ENCODE data around the gene HOXB9.

HOXB9 gene

DNA sequence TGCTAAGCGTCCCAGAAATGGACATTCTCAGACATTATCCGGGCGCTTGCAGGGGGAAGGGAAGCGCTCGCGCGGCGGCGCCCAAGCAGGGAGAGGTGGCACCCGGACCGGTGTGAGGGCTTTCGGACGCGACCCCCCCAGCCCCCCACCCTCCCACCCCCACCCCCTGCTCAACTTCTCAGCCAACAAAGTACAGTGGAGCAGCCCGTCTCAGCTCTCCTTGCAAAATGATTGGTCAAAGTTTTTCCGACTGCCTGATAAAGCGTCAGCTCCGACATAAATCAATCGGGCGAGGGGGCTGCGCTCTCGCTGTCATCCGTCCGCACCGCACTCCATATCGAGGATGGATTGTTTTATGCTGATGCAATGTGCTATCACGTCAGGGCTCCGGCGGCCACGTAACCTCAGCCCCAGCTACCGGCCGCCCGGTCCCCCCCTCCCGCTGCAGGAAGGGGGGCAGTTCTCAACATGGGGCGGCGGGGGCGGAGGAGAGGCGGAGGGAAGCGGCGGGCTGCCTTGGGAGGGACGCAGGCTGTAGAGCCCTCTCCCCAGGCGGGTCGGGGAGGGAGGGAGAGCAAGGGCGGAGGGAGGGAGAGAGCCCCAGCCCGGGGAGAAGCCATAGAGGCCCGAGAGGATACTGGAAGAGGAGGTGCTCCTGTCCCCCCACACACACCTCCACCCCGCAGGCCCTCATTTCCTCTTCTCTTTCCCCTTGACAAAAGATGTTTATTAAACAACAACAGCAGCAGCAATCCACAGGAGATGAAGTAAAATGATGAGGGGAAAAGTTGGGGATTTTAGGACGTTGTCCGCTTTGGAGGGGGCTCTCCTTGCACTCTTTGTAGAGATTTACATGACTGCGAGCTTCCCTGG lies at the start of gene HOXB9:
Gene HOXB9, minus strand, starts transcription at position 114 of the 873 bp plus-strand sequence. Its CDS starts 89 bp downstream, at position 25.
- DNase-seq (ENCODE audit: low spot score), result no peak

DNA sequence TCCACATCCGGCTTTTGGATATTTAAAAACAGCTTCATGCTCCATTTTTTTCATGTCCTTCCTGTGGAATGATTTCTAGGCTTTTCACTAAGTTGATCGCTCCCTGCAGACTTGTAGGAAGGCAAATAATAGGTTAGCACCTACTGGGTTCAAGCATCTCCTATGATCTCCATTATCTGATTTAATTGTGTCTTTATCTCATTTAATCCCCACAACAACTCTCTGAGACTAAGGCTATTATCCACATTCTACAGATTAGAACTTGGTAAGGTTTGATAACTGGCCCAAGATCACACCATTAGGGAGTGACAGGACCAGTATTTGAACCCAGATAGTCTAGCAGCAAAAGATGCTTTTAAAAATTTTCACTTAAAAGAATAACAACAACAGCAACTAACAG lies 46.2 kb upstream of the HOXB9 start:
- no peak for DNase-seq (ENCODE audit: low spot score)

DNA sequence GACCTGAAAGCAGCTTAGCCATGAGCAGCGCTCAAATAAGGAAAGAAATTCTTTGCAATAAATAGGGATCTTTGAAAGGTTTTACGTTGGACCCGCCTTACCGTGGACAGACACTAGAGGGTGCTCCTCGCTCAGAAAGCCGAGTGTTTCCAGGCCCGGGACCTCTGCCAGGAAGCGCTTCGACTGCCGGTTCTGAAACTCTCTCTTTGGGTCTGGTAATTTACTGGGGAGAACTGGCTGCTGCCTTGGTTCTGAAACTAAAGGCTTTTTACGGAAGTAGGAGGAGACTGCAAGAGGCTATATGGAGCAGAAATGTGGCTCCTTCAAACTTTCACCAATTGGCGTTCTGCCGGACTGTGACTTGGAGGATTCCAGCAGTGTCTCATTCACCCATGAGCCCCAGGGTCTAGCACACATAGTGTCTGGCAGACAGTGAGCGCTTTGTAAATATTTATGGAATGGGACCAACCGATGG lies 45.6 kb upstream of the HOXB9 start:
- peak; percentile 88 for DNase-seq (ENCODE audit: low spot score)

GRCh38 chr17:48663134-48663924 lies 37.2 kb upstream of the HOXB9 start:
- no peak for DNase-seq (ENCODE audit: low spot score)

GRCh38 chr17:48655913-48656312 lies 29.8 kb upstream of the HOXB9 start:
- no peak for DNase-seq (ENCODE audit: low spot score)

GRCh38 chr17:48649741-48650140 lies 23.6 kb upstream of the HOXB9 start:
- DNase-seq (ENCODE audit: low spot score), result no peak

GRCh38 chr17:48647963-48648245 lies 21.7 kb upstream of the HOXB9 start:
- DNase-seq (ENCODE audit: low spot score), result no peak

GRCh38 chr17:48647103-48647962 lies 21.2 kb upstream of the HOXB9 start:
- DNase-seq (ENCODE audit: low spot score), result peak; percentile 37

DNA sequence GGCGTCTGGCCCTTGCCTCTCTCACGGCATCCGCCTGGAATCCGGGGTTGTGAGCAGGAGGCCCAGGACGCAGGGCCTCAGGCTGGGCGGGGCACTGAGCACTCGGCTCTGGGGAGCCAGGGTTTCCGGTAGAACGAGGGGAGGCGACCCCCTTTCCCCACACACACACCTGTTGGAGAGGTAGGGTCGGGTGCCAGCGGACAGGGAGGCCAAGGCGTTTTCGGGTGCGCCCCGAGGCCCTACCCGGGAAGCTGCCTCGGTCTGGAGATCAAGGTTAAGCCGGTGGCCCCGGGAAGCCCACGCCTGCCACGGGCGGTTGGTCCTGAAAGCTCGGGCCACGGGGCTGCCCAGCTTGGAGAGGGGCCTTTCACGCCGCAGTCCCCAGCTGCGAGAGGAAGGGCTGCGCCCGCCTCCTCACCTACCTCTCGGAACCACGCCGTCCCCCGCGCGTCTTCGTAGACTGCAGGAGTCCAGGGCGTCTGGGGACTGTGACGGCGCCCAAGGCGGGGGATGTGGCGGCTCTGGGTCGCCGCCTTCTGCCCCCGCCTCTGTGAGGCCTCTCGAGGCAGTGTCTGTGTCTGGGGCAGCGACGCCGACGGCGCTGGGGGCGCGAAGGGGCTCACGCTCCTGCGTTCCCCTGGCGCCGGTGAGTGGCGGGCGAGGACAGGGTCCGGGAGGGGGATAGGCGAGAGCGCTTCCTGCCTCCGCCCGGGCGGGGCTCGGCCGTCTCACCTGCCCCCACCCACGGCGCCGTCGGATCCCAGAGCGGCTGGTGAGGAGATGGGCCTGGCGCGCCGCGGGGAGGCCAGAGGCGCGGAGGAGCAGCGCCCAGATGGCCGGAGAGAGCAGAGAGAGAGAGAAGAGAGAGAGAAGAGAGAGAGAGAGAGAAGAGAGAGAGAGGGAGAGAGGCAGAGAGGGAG lies 20.3 kb upstream of the HOXB9 start:
- DNase-seq (ENCODE audit: low spot score), result no peak

- no peak for DNase-seq (ENCODE audit: low spot score)
Measured at GRCh38 chr17:48645639-48646182, 19.6 kb upstream of the HOXB9 start.

GRCh38 chr17:48644910-48645557 lies 18.9 kb upstream of the HOXB9 start:
- no peak for DNase-seq (ENCODE audit: low spot score)

DNA sequence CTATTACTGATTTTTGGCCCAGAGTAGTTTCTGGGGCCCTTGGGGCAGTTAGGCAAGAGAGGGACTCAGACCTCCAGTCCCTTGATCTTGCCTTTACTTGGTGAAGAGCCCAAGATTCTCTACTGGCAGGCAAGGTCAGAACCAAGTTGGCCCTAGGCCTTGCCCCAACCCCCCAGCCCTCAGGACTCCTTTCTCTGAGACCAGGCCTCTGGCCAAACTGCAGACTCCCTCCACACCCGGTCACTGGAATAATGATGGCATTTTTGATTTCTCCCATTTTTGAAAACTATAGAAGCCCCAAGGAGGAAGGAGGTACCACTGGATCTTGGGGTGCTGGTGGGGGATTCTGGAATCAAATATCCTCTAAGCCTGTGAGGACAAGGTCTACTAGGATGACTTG lies 18.0 kb upstream of the HOXB9 start:
- DNase-seq (ENCODE audit: low spot score), result no peak

DNA sequence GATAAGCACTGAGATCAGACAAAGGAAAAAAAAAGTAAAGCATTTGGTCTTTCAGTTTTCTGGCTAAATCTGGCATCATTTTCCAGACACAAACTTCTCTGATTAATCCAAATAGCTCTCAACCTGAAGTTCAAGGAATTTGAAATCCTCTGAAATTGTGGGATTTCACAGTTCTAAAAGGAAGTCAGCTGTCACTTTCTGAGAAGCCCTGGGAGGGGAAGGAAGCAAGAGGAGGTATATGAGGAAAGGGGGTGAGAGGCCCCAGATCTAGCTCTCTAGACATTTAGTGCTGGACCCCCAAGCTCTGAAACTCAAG lies 17.5 kb upstream of the HOXB9 start:
- DNase-seq (ENCODE audit: low spot score), result no peak

DNA sequence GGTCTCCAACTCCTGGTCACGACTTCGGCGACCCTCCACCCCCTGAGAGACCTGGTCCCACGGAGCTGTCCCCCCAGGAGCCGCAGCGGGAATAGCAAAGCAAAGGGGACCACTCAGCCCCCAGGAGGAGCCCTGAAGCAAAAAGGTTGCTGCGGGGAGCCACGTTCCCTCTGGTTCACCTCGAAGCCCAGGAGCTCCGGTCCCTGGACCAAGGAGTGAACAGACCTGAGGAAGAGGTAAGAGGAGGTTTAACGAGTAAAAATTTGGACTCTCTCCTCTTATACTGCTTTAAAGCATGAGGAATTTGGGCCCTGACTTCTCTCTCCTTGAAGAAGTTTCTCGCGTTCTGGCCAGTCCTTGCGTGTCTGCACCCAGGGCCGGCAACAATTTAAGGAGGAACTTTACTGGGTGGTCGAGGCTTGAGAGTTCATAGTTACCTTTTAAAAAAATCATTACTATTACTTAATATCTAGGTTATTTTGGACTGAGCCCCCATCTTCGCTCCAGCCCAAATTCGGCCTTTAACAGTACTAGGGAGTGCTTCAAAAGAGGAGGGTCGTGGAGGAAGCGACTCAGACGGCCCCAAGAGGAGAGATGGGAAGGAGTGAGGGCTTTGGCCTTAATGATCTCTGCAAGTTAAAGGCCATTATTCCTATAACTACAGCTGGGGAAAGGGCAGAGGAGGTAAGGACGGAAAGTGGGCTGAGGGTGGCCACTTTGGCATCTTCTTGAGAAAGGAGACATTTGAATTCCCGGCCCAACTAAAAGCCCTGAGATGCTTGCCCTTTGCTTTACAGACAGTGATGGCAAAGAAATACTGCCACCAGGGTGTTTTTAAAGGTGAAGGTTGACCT lies 16.9 kb upstream of the HOXB9 start:
- no peak for DNase-seq (ENCODE audit: low spot score)

DNA sequence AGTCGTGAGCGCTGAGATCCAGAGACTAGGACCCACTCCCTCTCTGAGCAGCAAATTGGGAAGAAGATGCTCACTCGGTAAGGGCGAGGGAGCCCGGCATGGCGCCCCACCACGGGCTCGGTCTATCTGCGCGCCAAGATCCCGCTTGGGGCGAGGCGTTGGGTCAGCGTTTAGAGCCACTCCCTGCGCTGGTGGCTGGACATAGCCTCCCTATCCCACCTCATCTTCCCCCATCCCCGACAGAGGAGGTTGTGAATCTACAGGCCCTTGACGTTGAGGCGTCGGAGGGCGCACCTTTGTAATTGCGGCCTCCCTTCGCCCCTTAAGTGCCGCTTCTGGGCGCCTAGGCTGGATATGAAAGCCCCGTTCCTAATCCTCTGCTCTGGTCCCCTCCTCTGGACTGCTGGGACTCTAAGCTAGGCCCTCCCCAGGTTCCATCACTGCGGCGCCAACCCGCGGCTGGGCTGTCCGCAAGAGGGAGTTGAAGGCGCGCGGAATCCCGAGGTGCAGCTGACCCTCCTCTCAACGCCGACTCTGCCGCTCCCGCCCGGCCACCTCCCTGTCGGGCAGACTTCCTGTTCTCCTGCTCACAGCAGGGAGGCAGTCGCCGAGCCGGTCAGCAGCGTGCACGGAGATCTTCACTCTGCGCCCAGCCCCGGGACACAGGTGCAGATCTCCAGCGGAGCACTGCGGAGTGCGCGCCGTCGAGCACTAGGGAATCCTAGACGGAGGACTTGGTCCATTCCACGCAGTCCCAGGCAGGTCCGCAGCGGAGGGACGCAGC lies 16.1 kb upstream of the HOXB9 start:
- DNase-seq (ENCODE audit: low spot score), result no peak

DNA sequence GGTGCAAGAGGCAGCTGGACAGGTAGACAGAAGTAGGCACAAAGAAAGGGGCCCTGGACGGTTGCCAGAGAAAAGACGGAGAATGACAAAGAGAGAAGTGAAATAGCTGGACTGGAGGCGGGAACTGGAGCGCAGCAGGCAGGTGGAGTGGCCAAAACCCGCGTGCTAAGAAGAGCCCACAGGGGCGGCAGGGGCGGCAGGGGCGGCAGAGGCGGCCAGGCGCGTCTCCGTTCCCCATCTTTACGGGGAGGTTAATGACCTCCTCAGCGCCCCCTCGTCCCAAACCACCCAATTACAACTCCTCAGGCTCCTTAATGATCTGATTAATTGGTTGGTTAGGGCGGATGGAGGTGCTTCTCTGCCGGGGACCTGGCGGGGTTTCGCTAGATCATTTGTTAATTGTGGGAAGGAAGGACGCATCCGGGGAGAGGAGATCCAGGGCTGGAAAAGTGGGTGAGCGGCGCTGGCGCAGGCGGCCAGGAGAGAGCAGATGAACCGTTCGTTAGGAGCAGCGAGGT lies 15.4 kb upstream of the HOXB9 start:
- no peak for DNase-seq (ENCODE audit: low spot score)

- DNase-seq (ENCODE audit: low spot score), result no peak
Measured at GRCh38 chr17:48640858-48641180, 14.7 kb upstream of the HOXB9 start.

- no peak for DNase-seq (ENCODE audit: low spot score)
Measured at GRCh38 chr17:48639982-48640857, 14.1 kb upstream of the HOXB9 start.

All from AG20443 (cell line).